IPS DF 6.9 (cell line): ENCODE results near the gene BRD3OS.

Source experiments
- DNase-seq: peaks from one replicate; pipeline ENCODE4 v3.0.0-alpha.2; 2013; ENCODE audit warnings: low read depth, low spot score
- H3K27ac ChIP-seq: one replicate; pipeline ENCODE4 v1.5.1; 2013; ENCODE audit warnings: low read length, control low read depth
- H3K27me3 ChIP-seq: 2 replicates; pipeline ENCODE4 v1.6.1; 2013; ENCODE audit warnings: mild to moderate bottlenecking, low read length; ENCODE audit not compliant: control insufficient read depth, insufficient read depth
- H3K36me3 ChIP-seq: 2 replicates; pipeline ENCODE4 v1.6.1; 2013; ENCODE audit warnings: low read length; ENCODE audit not compliant: control insufficient read depth, insufficient read depth
- H3K4me1 ChIP-seq: 2 replicates; pipeline ENCODE4 v1.6.1; 2013; ENCODE audit warnings: low read length; ENCODE audit not compliant: control insufficient read depth, insufficient read depth
- H3K4me3 ChIP-seq: 2 replicates; pipeline ENCODE4 v1.5.1; 2013; ENCODE audit warnings: mild to moderate bottlenecking, low read length
- H3K9me3 ChIP-seq: 2 replicates; pipeline ENCODE4 v1.6.1; 2013; ENCODE audit warnings: low read length, inconsistent platforms; ENCODE audit not compliant: control insufficient read depth, insufficient read depth
- WGBS: extraction: QIAGEN DNeasy Blood & Tissue Kit; methylation state at CpG from one replicate; pipeline ENCODE4 v1.1.7; 2013; ENCODE audit warnings: mixed read lengths, missing lambda C conversion rate; ENCODE audit not compliant: insufficient read length, insufficient coverage; 5-methylcytosine and 5-hydroxymethylcytosine counted together

The BRD3OS gene

GRCh38 chr9:134045841-134046544 is 20.7 kb downstream of the BRD3OS start:
- H3K27me3 ChIP-seq: no peaks in the 10 kb centered on the region
- WGBS: no CpG with 5 or more reads among the region's 26 CpGs

GRCh38 chr9:134046894-134047681 is 21.8 kb downstream of the BRD3OS start:
- no peaks in the 10 kb centered on the region for H3K9me3 ChIP-seq
- H3K4me3 ChIP-seq: no peak overlapping the region
- no peaks in the 10 kb centered on the region for H3K4me1 ChIP-seq
- no CpG with 5 or more reads among the region's 21 CpGs for WGBS
- no peak overlapping the region for H3K27ac ChIP-seq
- no peak for DNase-seq
- peaks cover 68% of the 10 kb centered on the region for H3K36me3 ChIP-seq
- no peaks in the 10 kb centered on the region for H3K27me3 ChIP-seq

More at GRCh38 chr9:134045841-134046544, 20.7 kb downstream of the BRD3OS start:
- Histone ChIP-seq H3K4me3 (no peak overlapping the region), H3K4me1 (no peaks in the 10 kb centered on the region), H3K27ac (no peak overlapping the region), H3K9me3 (no peaks in the 10 kb centered on the region), H3K36me3 (peaks cover 72% of the 10 kb centered on the region)
- DNase-seq: no peak

- no peak for DNase-seq
- Histone ChIP-seq H3K9me3 (no peaks in the 10 kb centered on the region), H3K4me1 (no peaks in the 10 kb centered on the region), H3K4me3 (no peak overlapping the region), H3K36me3 (peaks cover 66% of the 10 kb centered on the region), H3K27me3 (no peaks in the 10 kb centered on the region), H3K27ac (no peak overlapping the region)
- WGBS: no CpG with 5 or more reads among the region's 53 CpGs
Observed at GRCh38 chr9:134047868-134048581, 22.7 kb downstream of the BRD3OS start.

- no peak for DNase-seq
- H3K36me3 ChIP-seq: peaks cover 66% of the 10 kb centered on the region
- H3K4me1 ChIP-seq: no peaks in the 10 kb centered on the region
- no peaks in the 10 kb centered on the region for H3K9me3 ChIP-seq
- no peak overlapping the region for H3K4me3 ChIP-seq
- no CpG with 5 or more reads among the region's 12 CpGs for WGBS
- H3K27me3 ChIP-seq: no peaks in the 10 kb centered on the region
- no peak overlapping the region for H3K27ac ChIP-seq
Observed at GRCh38 chr9:134048582-134048968, 23.3 kb downstream of the BRD3OS start.

- no peak for DNase-seq
- H3K27ac ChIP-seq: no peak overlapping the region
- H3K27me3 ChIP-seq: no peaks in the 10 kb centered on the region
- H3K9me3 ChIP-seq: no peaks in the 10 kb centered on the region
- H3K36me3 ChIP-seq: peaks cover 63% of the 10 kb centered on the region
- no peaks in the 10 kb centered on the region for H3K4me1 ChIP-seq
- WGBS: no CpG with 5 or more reads among the region's 20 CpGs
- H3K4me3 ChIP-seq: no peak overlapping the region
Observed at GRCh38 chr9:134049236-134049635, 24.0 kb downstream of the BRD3OS start.

GRCh38 chr9:134049772-134050588 is 24.7 kb downstream of the BRD3OS start:
- no peak overlapping the region for H3K27ac ChIP-seq
- H3K4me3 ChIP-seq: no peak overlapping the region
- H3K36me3 ChIP-seq: peaks cover 59% of the 10 kb centered on the region
- no CpG with 5 or more reads among the region's 28 CpGs for WGBS
- no peaks in the 10 kb centered on the region for H3K27me3 ChIP-seq
- no peak for DNase-seq
- no peaks in the 10 kb centered on the region for H3K4me1 ChIP-seq
- no peaks in the 10 kb centered on the region for H3K9me3 ChIP-seq

- H3K36me3 ChIP-seq: peaks cover 51% of the 10 kb centered on the region
- no peak overlapping the region for H3K4me3 ChIP-seq
- H3K27ac ChIP-seq: no peak overlapping the region
- no peaks in the 10 kb centered on the region for H3K27me3 ChIP-seq
- H3K9me3 ChIP-seq: no peaks in the 10 kb centered on the region
- H3K4me1 ChIP-seq: no peaks in the 10 kb centered on the region; the same call in 1 of the 2 replicates
- whole genome bisulfite sequencing: no CpG with 5 or more reads among the region's 14 CpGs
- DNase-seq: no peak
Observed at GRCh38 chr9:134050726-134051125, 25.4 kb downstream of the BRD3OS start.

GRCh38 chr9:134051319-134051718 is 26.0 kb downstream of the BRD3OS start:
- Histone ChIP-seq H3K4me1 (no peaks in the 10 kb centered on the region; the same call in 1 of the 2 replicates), H3K27ac (no peak overlapping the region), H3K27me3 (no peaks in the 10 kb centered on the region), H3K9me3 (no peaks in the 10 kb centered on the region), H3K36me3 (peaks cover 45% of the 10 kb centered on the region), H3K4me3 (no peak overlapping the region)
- no CpG with 5 or more reads among the region's 16 CpGs for WGBS
- DNase-seq: no peak

- WGBS: no CpG with 5 or more reads among the region's 3 CpGs
- H3K4me3 ChIP-seq: no peak overlapping the region
- no peaks in the 10 kb centered on the region for H3K9me3 ChIP-seq
- H3K27ac ChIP-seq: no peak overlapping the region
- H3K36me3 ChIP-seq: peaks cover 39% of the 10 kb centered on the region
- no peaks in the 10 kb centered on the region; the same call in 1 of the 2 replicates for H3K4me1 ChIP-seq
- DNase-seq: no peak
- H3K27me3 ChIP-seq: no peaks in the 10 kb centered on the region
Observed at GRCh38 chr9:134052491-134052890, 27.2 kb downstream of the BRD3OS start.

- Histone ChIP-seq H3K27ac (no peak overlapping the region), H3K4me1 (no peaks in the 10 kb centered on the region; the same call in 1 of the 2 replicates), H3K9me3 (no peaks in the 10 kb centered on the region), H3K4me3 (no peak overlapping the region), H3K36me3 (peaks cover 37% of the 10 kb centered on the region), H3K27me3 (no peaks in the 10 kb centered on the region)
- no CpG with 5 or more reads among the region's 16 CpGs for WGBS
- DNase-seq: no peak
Observed at GRCh38 chr9:134052941-134053340, 27.7 kb downstream of the BRD3OS start.
